22Rv1 (cell line): ENCODE results near the gene CDX2.

Experiments
- ZFX ChIP-seq: fragments of 450-650 bp; IDR thresholded peaks from 2 replicates; pipeline ENCODE4 v1.6.1; 2017; ENCODE audit warnings: antibody characterized with exemption, borderline replicate concordance
- TF ChIP-seq, protein P1 (sequence below): fragments of 450-650 bp; IDR thresholded peaks from 2 replicates; pipeline ENCODE4 v1.5.1; 2017; ENCODE audit warnings: mild to moderate bottlenecking

DNA sequence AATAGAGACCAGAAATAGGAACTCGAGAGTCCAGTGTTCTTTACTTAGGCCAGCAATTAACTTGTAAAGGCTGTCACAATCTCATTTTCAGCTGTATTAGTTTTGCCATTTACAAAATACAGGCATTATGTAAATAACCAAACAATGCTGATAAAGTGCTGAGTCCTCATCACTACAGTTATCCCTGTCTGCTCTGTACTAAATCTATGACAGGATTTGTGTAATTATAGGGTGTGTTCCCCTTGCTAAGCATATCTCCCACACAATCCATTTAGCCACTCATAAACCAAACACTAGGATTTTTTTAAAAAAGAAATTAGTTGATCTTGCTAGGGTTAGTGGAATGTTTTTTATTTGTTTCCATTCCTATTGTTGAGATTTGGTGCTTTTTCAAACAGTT is 26.1 kb downstream of the CDX2 start:
- TF ChIP-seq, protein P1, sequence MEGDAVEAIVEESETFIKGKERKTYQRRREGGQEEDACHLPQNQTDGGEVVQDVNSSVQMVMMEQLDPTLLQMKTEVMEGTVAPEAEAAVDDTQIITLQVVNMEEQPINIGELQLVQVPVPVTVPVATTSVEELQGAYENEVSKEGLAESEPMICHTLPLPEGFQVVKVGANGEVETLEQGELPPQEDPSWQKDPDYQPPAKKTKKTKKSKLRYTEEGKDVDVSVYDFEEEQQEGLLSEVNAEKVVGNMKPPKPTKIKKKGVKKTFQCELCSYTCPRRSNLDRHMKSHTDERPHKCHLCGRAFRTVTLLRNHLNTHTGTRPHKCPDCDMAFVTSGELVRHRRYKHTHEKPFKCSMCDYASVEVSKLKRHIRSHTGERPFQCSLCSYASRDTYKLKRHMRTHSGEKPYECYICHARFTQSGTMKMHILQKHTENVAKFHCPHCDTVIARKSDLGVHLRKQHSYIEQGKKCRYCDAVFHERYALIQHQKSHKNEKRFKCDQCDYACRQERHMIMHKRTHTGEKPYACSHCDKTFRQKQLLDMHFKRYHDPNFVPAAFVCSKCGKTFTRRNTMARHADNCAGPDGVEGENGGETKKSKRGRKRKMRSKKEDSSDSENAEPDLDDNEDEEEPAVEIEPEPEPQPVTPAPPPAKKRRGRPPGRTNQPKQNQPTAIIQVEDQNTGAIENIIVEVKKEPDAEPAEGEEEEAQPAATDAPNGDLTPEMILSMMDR: no peak
- no peak for TF ChIP-seq ZFX
